Measurements from ENCODE around the gene SLC48A1.

Gene SLC48A1

GRCh38 chr12:47819138-47819895, 46.3 kb downstream of the SLC48A1 start:
- POLR2A ChIA-PET, result interaction anchor here (0.9 to 3.0 kb wide), 7 partner anchors 9 to 49 kb away, joined by 3 to 11 read pairs (median 5); no protein-coding TSS in a partner anchor
- CTCF ChIA-PET, result interaction anchor here (0.5 to 2.5 kb wide), 4 partner anchors 11 to 118 kb away, joined by 3 to 8 read pairs (median 4); no protein-coding TSS in a partner anchor
- peak; percentile 31 for DNase-seq (ENCODE audit: extremely low spot score)
- TF ChIP-seq PKNOX1 (IDR thresholded peaks at IDR 0.05) (no peak), L3MBTL2 (conservative IDR thresholded peaks at IDR 0.05) (no peak), ZNF384 (IDR thresholded peaks at IDR 0.05) (no peak), NFRKB (IDR thresholded peaks at IDR 0.05) (no peak), HDGF (IDR thresholded peaks at IDR 0.05; ENCODE audit: borderline replicate concordance) (no peak), FOXK2 (IDR thresholded peaks at IDR 0.05) (no peak), SUZ12 (IDR thresholded peaks at IDR 0.05) (no peak), CTBP1 (IDR thresholded peaks at IDR 0.05; ENCODE audit: borderline replicate concordance) (no peak), TARDBP (IDR thresholded peaks at IDR 0.05) (no peak), SP1 (IDR thresholded peaks at IDR 0.05) (no peak), FOXA1 (IDR thresholded peaks at IDR 0.05) (no peak), FOXM1 (IDR thresholded peaks at IDR 0.05; ENCODE audit: borderline replicate concordance) (no peak), ARNT (IDR thresholded peaks at IDR 0.05) (no peak), LEF1 (IDR thresholded peaks at IDR 0.05; ENCODE audit: borderline replicate concordance) (no peak)

- ChIA-PET POLR2A (interaction anchor here (0.9 to 3.0 kb wide), 9 partner anchors 7 to 114 kb away, joined by 3 to 14 read pairs (median 4); partner anchors contain the start of gene RPAP3), CTCF (interaction anchor here (0.5 to 1.4 kb wide), 3 partner anchors 9 to 118 kb away, joined by 3 to 5 read pairs (median 4); no protein-coding TSS in a partner anchor)
- peak; percentile 82 for DNase-seq (ENCODE audit: extremely low spot score)
- TF ChIP-seq PKNOX1 (IDR thresholded peaks at IDR 0.05) (no peak), CTBP1 (IDR thresholded peaks at IDR 0.05; ENCODE audit: borderline replicate concordance) (no peak), LEF1 (IDR thresholded peaks at IDR 0.05; ENCODE audit: borderline replicate concordance) (no peak), ARNT (IDR thresholded peaks at IDR 0.05) (no peak), NFRKB (IDR thresholded peaks at IDR 0.05) (no peak), FOXK2 (IDR thresholded peaks at IDR 0.05) (no peak), HDGF (IDR thresholded peaks at IDR 0.05; ENCODE audit: borderline replicate concordance) (no peak), FOXM1 (IDR thresholded peaks at IDR 0.05; ENCODE audit: borderline replicate concordance) (no peak), SP1 (IDR thresholded peaks at IDR 0.05) (no peak), L3MBTL2 (conservative IDR thresholded peaks at IDR 0.05) (no peak), SUZ12 (IDR thresholded peaks at IDR 0.05) (no peak)
These were observed 47.0 kb downstream of the SLC48A1 start, which contains the start of gene HDAC7 for GRCh38 chr12:47819896-47820630. Gene HDAC7, minus strand, starts transcription at chr12:47819903. Its CDS starts 118 bp downstream, at chr12:47819785.

DNA sequence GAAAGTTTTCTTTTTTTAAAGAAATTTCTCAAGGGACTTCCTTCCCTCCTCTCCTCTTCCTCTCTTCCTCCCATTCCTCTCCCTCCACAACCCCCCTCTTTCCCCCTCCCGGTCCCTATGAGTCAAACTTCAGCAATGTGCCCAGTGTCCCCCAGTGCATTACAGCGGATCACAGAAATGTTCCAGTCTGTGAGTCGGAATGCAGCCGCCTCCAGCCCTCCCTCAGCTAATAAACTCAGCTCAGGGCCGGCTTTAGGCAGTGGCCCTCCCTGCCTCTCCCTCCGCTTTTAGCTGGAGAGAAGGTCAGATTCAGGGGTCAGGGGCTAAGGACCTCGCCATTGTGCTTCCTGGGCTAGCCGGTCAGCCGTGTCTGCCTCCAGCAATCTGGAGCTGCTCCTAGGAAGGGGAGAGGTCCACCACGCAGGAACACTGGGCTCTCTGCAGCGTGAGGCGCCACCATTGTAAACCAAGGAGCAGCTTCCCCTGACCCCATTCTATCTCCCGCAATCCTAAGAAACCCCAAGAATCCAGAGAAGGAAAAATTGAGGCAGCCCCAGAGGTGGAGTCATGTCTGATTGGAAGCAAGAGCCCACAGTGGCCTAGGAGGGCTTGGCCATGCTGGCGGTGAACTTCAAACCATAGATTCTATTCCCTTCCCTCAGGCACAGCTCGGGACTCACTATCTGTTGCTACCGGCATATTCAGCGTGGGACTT, 47.8 kb downstream of the SLC48A1 start:
- DNase-seq (ENCODE audit: extremely low spot score), result peak; percentile 41
- ChIA-PET CTCF (interaction anchor here (0.8 to 1.4 kb wide), 2 partner anchors 8 to 18 kb away, joined by 3 to 4 read pairs; no protein-coding TSS in a partner anchor), POLR2A (interaction anchor here (1.1 to 3.0 kb wide), 8 partner anchors 8 to 115 kb away, joined by 3 to 14 read pairs (median 6); partner anchors contain the start of gene RPAP3)
- TF ChIP-seq FOXA1 (IDR thresholded peaks at IDR 0.05) (no peak), PKNOX1 (IDR thresholded peaks at IDR 0.05) (no peak), CTBP1 (IDR thresholded peaks at IDR 0.05; ENCODE audit: borderline replicate concordance) (no peak)

DNA sequence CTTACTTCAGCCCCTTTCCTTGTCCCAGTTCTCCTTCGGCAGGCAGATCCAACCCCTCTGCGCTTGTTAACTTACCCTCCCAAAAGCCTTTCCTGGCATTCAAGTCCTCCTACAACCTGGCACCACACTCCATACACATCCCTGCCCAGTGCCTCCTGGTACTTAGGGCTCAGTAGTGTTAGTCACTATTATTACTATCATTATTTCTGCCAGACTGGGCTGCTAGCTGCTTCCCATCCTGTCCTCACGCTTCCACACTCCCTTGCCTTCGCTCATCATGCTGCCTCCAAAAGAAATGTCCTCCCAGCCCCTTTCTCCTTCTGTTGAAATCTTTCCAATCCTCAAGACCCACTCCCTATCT, 48.3 kb downstream of the SLC48A1 start:
- POLR2A ChIA-PET, result interaction anchor here (1.1 to 3.0 kb wide), 4 partner anchors 8 to 115 kb away, joined by 4 to 14 read pairs (median 8); partner anchors contain the start of gene RPAP3
- no peak for DNase-seq (ENCODE audit: extremely low spot score)
- CTCF ChIA-PET, result interaction anchor here (1.4 kb wide), 1 partner anchor 8 kb away, joined by 3 read pairs; no protein-coding TSS in a partner anchor
- no peak for TF ChIP-seq SUZ12 (IDR thresholded peaks at IDR 0.05)
- TF ChIP-seq SP1 (IDR thresholded peaks at IDR 0.05), result no peak
- TF ChIP-seq FOXM1 (IDR thresholded peaks at IDR 0.05; ENCODE audit: borderline replicate concordance), result no peak
- TF ChIP-seq FOXA1 (IDR thresholded peaks at IDR 0.05), result no peak
- no peak for TF ChIP-seq L3MBTL2 (conservative IDR thresholded peaks at IDR 0.05)
- TF ChIP-seq BHLHE40 (IDR thresholded peaks at IDR 0.05; ENCODE audit: borderline replicate concordance), result no peak
- no peak for TF ChIP-seq CTBP1 (IDR thresholded peaks at IDR 0.05; ENCODE audit: borderline replicate concordance)
- no peak for TF ChIP-seq NFRKB (IDR thresholded peaks at IDR 0.05)
- TF ChIP-seq FOXK2 (IDR thresholded peaks at IDR 0.05), result no peak
- TF ChIP-seq PKNOX1 (IDR thresholded peaks at IDR 0.05), result no peak
- TF ChIP-seq ARNT (IDR thresholded peaks at IDR 0.05), result no peak
- no peak for TF ChIP-seq LEF1 (IDR thresholded peaks at IDR 0.05; ENCODE audit: borderline replicate concordance)
- no peak for TF ChIP-seq ELF4 (IDR thresholded peaks at IDR 0.05)
- no peak for TF ChIP-seq ZNF384 (IDR thresholded peaks at IDR 0.05)
- no peak for TF ChIP-seq TARDBP (IDR thresholded peaks at IDR 0.05)
- TF ChIP-seq HDGF (IDR thresholded peaks at IDR 0.05; ENCODE audit: borderline replicate concordance), result no peak

Measured in HEK293T (cell line).